ENCODE data around the gene SNED1. TPM values are rescaled to one million over a fixed set of nuclear protein-coding genes. Genes with fewer than 3 reads are reported as not detected.

Gene SNED1
- polyA plus RNA-seq, 3 donors = 0.02 to 3.4 (median 0.12) TPM

GRCh38 chr2:241064802-241065354, 66.5 kb downstream of the SNED1 start:
- no peak for TF ChIP-seq CTCF (IDR thresholded peaks at IDR 0.05)
- H3K27me3 Mint-ChIP-seq (ENCODE audit: low read depth in 3 of 3) = peaks cover 7 to 22% (median 11%) of the 10 kb centered on the region in 3 donors
- Histone ChIP-seq H3K27ac (ENCODE audit: low read depth in 1 of 2, low read length in 2 of 2) (no peak overlapping the region), H2AFZ (ENCODE audit: insufficient read depth, low read depth, low read length, poor library complexity, severe bottlenecking) (no peak overlapping the region), H3K27me3 (ENCODE audit: control insufficient read depth in 2 of 2, insufficient read depth in 2 of 2, low read length in 2 of 2) (no peaks in the 10 kb centered on the region), H3K9me3 (replicated peaks in 1 of 2; ENCODE audit: control insufficient read depth in 1 of 2, insufficient read depth in 1 of 2, low read length in 2 of 2) (no peaks in the 10 kb centered on the region), H3K36me3 (replicated peaks in 1 of 2; ENCODE audit: control insufficient read depth in 1 of 2, insufficient read depth in 2 of 2, low read length in 2 of 2) (no peaks in the 10 kb centered on the region), H3K79me2 (ENCODE audit: insufficient read depth, low read length) (no peaks in the 10 kb centered on the region), H3K9ac (ENCODE audit: insufficient read depth, low read length, poor library complexity, severe bottlenecking) (no peak overlapping the region), H3K4me3 (replicated peaks in 1 of 3; ENCODE audit: low read depth in 2 of 3, low read length in 3 of 3) (no peak overlapping the region), H3K4me1 (ENCODE audit: control insufficient read depth in 1 of 2, insufficient read depth in 2 of 2, low read length in 2 of 2) (no peaks in the 10 kb centered on the region), H3K4me2 (replicated peaks; ENCODE audit: extremely low read depth, low read length, poor library complexity, severe bottlenecking) (no peak overlapping the region), H4K20me1 (ENCODE audit: insufficient read depth, low read length) (no peaks in the 10 kb centered on the region)
- H3K36me3 Mint-ChIP-seq = no peaks in the 10 kb centered on the region
- H3K27ac Mint-ChIP-seq = no peak overlapping the region
- H3K4me3 Mint-ChIP-seq = no peak overlapping the region
- intact Hi-C loops (cut with micrococcal nuclease) = no loop called here
- peaks cover 3% of the 10 kb centered on the region for H3K4me1 Mint-ChIP-seq
- no peak for DNase-seq
- no peaks in the 10 kb centered on the region for H3K9me3 Mint-ChIP-seq
- WGBS (ENCODE audit: insufficient coverage) = 92% methylated on average over 16 of the region's 23 CpGs

GRCh38 chr2:241065355-241065803, 67.0 kb downstream of the SNED1 start:
- Histone ChIP-seq H3K79me2 (ENCODE audit: insufficient read depth, low read length) (no peaks in the 10 kb centered on the region), H3K4me2 (replicated peaks; ENCODE audit: extremely low read depth, low read length, poor library complexity, severe bottlenecking) (no peak overlapping the region), H3K27me3 (ENCODE audit: control insufficient read depth in 2 of 2, insufficient read depth in 2 of 2, low read length in 2 of 2) (no peaks in the 10 kb centered on the region), H3K9ac (ENCODE audit: insufficient read depth, low read length, poor library complexity, severe bottlenecking) (no peak overlapping the region), H3K4me3 (replicated peaks in 1 of 3; ENCODE audit: low read depth in 2 of 3, low read length in 3 of 3) (no peak overlapping the region), H3K36me3 (replicated peaks in 1 of 2; ENCODE audit: control insufficient read depth in 1 of 2, insufficient read depth in 2 of 2, low read length in 2 of 2) (no peaks in the 10 kb centered on the region), H3K27ac (ENCODE audit: low read depth in 1 of 2, low read length in 2 of 2) (no peak overlapping the region), H4K20me1 (ENCODE audit: insufficient read depth, low read length) (no peaks in the 10 kb centered on the region), H3K9me3 (replicated peaks in 1 of 2; ENCODE audit: control insufficient read depth in 1 of 2, insufficient read depth in 1 of 2, low read length in 2 of 2) (no peaks in the 10 kb centered on the region), H2AFZ (ENCODE audit: insufficient read depth, low read depth, low read length, poor library complexity, severe bottlenecking) (no peak overlapping the region), H3K4me1 (ENCODE audit: control insufficient read depth in 1 of 2, insufficient read depth in 2 of 2, low read length in 2 of 2) (no peaks in the 10 kb centered on the region)
- no peak for TF ChIP-seq CTCF (IDR thresholded peaks at IDR 0.05)
- no peak for DNase-seq
- H3K4me3 Mint-ChIP-seq = no peak overlapping the region
- peaks cover 7 to 20% (median 12%) of the 10 kb centered on the region in 3 donors for H3K27me3 Mint-ChIP-seq (ENCODE audit: low read depth in 3 of 3)
- intact Hi-C loops (cut with micrococcal nuclease) = no loop called here
- no peaks in the 10 kb centered on the region for H3K36me3 Mint-ChIP-seq
- 96% methylated on average over 27 of the region's 27 CpGs for WGBS (ENCODE audit: insufficient coverage)
- no peaks in the 10 kb centered on the region for H3K9me3 Mint-ChIP-seq
- no peak overlapping the region for H3K27ac Mint-ChIP-seq
- peaks cover 3% of the 10 kb centered on the region for H3K4me1 Mint-ChIP-seq

All from CD14-positive monocyte (primary cell).